Activated CD4-positive, CD25-positive, alpha-beta regulatory T cell (primary cell): ENCODE data around the gene NRXN2.
"Not testable (repeated sequence)": the region's sequence is repeated elsewhere in the genome, so short reads cannot be mapped to it uniquely, and the experiment has no call there.

ENCODE experiments used
- DNase-seq, 4 experiments: peaks; one replicate each; lab custom pipeline; 2025; lab: John Stamatoyannopoulos, UW

Gene NRXN2

DNA sequence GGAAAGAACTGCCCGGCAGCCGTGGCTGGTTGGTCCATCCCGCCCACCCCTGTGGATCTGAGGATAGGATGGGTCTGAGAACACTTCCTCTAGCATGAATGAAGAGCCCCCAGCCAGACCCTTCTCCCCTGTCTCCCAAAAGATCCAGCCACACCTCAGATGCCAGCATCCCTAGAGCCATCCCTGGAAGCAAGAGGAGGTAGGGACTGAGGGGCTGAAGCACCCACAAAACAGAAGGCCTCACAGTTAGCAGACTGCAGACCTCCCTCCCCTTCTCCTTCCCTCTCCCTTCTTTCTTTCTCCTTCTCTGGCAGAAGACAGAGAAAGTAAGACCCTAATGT lies 1.7 kb downstream of the NRXN2 start:
- DNase-seq, result no peak

DNA sequence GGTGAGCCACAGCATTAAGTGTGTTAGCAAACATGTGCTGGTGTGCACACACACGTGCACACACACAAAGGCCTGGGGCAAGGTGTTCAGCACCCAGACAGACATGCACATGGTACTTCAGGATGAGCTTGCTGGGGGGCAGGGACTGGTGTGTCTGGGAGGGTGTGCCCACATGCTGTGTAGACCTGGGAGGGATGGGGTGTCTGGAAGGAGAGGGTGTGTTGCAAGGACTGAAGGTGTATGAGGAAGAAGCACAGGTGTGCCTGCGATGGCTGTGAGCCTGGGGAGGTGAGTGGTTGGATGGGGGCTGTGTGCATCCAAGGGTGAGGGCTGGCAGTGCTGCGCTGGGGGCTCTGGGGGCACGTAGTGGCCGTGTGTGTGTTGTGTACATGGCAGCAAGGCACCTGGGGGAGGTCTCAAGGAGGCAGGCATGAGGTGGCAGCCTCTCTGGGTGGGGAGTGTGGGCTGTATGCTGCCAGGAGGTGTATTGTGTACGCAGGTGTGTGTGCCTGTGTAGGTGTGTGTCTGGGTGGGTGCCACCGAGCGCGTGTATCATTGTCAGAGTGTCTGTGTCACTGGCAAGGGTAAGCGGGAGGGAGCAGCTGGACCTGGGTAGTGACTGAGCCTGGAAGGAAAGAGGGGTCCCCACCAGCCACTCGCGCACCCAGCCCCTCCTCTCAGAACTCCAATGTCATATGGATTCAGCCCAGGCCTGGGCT lies 2.2 kb downstream of the NRXN2 start:
- DNase-seq, result no peak

GRCh38 chr11:64720167-64720566 lies 2.8 kb downstream of the NRXN2 start:
- DNase-seq, result no peak

DNA sequence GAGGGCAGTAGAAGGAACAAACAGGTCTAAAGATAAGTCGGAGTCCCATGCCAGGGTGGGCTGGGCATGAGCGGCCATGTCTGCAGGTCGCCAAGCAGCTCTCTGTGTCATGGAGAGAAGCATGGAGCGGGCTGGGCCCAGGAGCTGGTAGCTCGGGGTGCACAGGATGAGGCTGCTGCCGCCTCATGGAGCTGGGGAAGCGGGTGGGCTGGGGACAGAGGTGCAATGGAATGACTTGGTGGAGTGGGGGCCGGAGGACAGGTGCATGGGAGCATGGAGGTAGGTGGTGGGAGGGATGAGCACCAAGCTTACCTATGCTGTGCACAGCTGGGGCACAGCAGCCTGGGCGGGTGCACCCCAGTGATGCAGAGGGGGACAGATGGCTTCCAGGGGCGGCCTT lies 3.6 kb downstream of the NRXN2 start:
- DNase-seq, result no peak

DNA sequence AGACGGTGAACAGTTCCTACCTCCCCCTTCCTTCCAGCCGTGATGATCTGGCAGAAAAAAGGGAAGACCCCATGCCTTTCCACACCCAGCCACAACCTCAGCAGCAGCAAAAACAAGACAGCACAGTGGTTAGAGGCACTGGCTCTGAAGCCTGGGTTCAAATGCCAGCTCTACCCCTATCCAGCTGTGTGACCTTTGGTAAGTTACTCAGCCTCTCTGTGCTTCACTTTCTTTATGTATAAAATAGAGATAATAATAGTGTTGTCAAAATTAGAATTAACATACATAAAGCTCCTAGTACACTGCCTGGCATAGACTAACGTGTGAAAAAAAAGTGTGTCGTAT lies 4.2 kb downstream of the NRXN2 start:
- DNase-seq, result no peak

DNA sequence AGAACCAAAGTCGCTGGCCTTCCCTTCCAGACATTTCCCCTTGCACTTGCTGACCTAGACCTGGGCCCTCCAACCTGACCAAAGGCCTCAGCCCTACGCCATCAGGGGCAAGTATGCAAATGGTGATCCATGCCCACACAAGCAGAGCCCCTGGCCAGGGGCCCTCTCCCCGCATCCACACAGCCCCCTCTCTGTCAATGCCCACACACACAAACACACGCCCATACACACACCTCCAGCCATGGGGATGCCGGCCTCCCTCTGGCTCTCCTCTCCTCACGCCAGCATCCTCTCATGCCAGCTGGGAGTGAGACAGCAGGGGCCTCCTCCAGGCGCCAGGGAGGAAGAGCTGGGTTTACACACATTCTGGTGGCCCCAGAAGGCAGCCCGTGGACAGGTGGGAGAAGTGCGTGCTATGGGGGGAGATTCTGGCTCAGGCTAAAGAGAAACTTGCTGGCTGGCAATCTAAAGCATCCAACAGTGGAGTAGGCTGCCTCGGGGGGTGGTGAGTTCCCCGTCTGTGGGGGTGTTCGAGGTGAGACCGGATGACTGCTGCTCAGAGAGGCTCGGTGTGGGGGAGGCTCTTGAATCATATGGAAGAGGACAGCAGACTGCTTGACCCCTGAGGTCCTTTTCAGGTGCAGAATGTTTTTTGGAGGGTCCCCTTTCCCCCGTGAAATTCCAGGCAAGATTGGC lies 4.8 kb downstream of the NRXN2 start:
- DNase-seq, result no peak

DNA sequence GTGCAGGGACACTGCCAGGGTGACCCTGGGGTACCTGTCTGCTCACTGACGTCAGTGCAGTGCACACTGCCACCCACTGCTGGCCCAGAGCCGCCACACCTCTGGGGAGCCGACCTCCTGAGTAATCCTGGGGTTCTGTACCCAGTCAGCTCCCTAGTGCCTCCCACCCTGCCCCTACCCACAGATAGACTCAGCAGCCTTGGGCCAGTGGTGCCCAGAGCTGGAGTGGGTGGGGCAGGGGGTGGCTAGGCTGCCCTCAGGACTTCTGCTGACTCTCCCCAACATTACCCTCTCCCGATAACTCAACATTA lies 5.8 kb downstream of the NRXN2 start:
- DNase-seq, result no peak

- no peak for DNase-seq
Measured at GRCh38 chr11:64716473-64717267, 6.3 kb downstream of the NRXN2 start.

GRCh38 chr11:64715756-64716472 lies 7.1 kb downstream of the NRXN2 start:
- no peak for DNase-seq

DNA sequence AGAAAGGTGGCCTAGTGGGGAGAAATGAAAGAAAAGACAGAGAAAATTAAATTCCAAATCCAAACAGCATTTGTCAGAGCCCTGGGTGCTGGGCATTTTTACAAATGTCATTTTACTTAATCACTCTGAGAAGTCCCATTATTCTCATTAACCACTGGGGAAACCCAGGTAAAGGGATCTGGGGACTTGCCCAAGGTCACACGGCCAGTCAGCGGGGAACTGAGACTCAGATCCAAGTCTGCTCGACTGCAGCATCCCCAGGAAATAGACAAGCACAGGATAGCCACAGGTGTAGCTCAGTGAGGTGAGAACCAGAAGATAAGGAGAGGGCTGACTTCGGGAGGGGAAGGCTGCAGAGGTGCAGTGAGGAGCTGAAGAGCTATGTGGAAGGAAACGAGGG lies 7.9 kb downstream of the NRXN2 start:
- DNase-seq, result no peak

DNA sequence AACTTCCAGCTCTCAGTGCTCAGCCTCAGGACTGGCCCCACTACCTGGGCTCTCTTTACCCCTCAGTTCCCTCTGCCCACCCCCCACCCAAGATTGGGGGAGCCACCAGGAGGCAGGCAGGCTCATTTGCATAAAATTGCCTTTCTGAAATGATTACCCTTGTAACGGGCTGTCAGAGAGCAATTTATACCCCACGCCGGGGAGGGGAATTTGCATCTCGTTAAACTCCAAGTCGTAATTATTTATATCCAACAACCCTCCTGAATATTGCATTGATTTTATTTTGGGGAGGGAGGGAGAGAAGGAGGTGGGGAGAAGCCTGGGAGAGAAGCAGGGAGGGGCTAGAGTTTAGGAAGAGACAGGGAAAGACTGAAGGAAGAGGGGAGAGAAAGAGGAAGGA lies 8.3 kb downstream of the NRXN2 start:
- no peak for DNase-seq

- no peak for DNase-seq
Measured at GRCh38 chr11:64713781-64714363, 9.1 kb downstream of the NRXN2 start.

GRCh38 chr11:64713016-64713707 lies 9.8 kb downstream of the NRXN2 start:
- DNase-seq, result no peak

- no peak for DNase-seq
Measured at GRCh38 chr11:64712430-64713015, 10.5 kb downstream of the NRXN2 start.

DNA sequence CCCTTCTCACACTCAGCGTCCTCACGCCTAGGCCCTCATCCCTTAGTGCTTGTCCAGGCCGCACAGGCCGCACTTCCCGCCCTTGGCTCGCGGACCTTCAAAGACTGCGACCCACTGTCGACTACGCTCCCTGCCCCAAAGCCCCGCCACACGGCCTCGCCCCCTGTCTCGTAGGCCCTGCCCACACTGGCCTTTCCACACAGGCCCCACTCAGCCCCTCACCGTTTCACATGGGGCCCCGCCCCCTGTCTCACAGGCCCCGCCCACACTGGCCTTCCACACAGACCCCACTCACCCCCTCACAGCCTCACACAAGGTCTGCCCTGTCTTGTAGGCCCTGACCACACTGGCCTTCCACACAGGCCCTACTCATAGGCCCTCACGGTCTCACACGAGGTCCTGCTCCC lies 11.0 kb downstream of the NRXN2 start:
- DNase-seq, result no peak

DNA sequence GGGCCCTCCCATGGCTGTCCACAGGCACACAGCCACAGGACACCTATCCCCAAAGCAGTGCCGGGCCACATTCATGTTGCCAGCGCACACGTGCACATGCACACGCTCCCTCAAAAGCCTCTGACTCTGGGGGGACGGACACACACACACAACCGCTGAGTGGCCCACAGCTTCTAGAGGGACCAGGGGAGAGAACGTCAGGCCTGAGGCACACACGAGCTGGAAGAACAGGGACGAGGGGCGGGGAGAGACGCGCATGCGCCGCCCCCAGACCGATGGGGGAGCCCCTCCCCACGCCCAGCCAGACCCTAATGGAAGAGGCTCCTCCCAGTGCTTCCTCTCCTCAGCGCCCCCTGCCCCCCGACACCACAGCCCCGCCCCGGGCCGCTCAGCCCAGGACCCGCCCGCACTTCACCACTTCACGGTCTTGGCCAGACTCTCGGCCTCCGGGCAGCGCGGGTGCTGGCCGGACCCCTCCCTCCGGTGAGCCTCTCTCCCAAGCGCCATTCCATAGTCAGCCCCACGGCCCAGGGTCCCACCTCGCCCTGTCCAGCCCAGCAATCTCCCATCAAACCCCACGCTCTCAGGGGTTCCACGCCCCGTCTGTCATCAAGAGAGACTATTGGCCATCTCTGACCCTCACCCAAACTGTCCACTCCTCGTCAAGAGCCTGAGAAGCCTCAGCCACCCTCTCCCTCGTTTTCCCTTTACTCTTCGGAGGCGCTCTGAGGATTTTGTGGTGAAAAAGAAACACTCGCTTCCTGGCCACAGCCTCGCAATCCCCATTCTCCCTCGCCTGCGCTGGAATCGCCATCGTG lies 11.7 kb downstream of the NRXN2 start:
- no peak for DNase-seq

DNA sequence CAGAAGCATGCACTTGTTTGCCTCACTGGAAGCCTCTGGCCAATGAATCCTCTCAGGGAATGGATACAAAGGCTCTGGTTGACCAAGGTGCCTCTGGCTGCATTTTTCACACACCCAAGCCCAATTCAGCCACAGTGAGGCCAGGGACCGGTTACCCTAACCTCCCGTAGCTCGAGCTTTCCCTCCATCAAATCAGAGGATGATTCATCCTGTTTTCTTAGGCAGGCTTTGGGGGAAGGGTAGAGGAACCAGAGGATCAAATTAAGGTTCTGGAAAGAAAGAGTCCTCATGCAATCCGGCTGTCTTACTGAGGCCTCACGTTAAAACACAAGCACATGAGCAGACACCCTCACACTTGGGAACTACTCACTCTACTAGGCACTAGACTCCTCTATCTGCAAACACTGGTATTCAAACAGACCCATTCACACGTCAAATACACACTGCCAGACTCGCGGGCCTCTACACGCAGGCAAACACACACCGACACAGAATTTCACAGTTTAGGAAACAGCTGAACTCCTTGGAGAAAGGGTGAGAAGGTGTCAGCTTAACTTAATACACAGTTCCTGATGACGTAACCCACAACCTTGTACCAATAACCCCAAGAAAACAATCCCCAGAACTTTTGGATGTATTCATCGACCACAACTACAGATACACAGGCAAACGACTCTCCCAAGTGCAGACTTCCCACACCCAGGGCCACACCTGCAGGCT lies 12.4 kb downstream of the NRXN2 start:
- DNase-seq, result no peak

DNA sequence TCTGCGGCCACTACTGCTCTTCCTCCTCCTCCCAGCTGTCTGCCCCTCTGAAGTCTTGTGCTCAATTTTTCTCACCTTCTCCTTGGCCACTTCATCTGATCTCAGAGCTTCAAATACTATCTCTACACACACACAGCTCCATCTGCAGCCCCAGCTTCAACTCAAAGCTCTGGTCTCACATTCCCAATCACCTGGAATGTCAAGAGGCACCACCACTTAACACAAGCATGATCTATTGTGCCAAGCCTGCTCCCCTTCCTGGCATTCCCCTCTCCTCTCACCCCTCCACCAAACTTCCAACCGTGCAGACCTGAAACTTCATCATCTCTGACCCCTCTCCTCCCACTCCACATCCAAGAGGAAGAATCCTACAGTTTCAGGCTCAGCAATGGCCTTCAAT lies 17.5 kb downstream of the NRXN2 start:
- no peak for DNase-seq

DNA sequence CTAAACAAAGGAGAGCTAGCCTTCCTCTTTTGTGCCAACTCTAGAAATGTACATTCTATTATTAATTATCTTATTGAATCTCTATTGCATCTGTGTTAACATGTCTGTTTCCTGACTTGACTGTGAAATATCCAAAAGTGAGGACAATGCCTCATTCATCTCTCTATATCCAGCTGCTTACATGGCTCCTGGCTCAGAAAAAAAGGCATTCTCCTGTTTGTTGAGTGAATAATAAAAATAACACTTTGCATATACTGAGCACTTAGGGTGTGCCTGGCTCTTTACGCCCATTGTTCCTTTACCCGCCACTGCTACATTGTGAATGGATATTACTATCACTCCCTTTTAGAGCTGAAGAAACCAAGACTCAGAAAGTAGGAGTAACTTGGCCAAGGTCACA lies 19.9 kb downstream of the NRXN2 start:
- DNase-seq, result no peak

- not testable (repeated sequence) for DNase-seq
Measured at GRCh38 chr11:64701956-64702355, 21.0 kb downstream of the NRXN2 start.
